Liver (tissue), 3 donors: ENCODE measurements around the gene ERP27.

Experiments used
- FOXA2 ChIP-seq: IDR thresholded peaks from 2 replicates; pipeline ENCODE4 v1.6.1; 2016; ENCODE audit warnings: antibody characterized with exemption
- HNF4A ChIP-seq, 2 donors: conservative IDR thresholded peaks; 2 replicates each; pipeline ENCODE4 v1.6.1; 2016; ENCODE audit warnings: antibody characterized with exemption in 2 of 2, mild to moderate bottlenecking in 2 of 2
- JUND ChIP-seq, 2 donors: IDR thresholded peaks; 2 replicates each; pipeline ENCODE4 v1.6.1; 2016; ENCODE audit warnings: antibody characterized with exemption in 2 of 2
- RAD21 ChIP-seq, 2 donors: IDR thresholded peaks; 2 replicates each; pipeline ENCODE4 v1.6.1; 2016; ENCODE audit warnings: antibody characterized with exemption in 2 of 2, mild to moderate bottlenecking in 2 of 2
- RXRA ChIP-seq, 2 donors: IDR thresholded peaks; 2 replicates each; pipeline ENCODE4 v1.6.1; 2017 to 2018; ENCODE audit warnings: antibody characterized with exemption in 2 of 2, mild to moderate bottlenecking in 1 of 2
- SP1 ChIP-seq: IDR thresholded peaks from 2 replicates; pipeline ENCODE4 v1.6.1; 2018; ENCODE audit warnings: antibody characterized with exemption, mild to moderate bottlenecking
- TAF1 ChIP-seq: conservative IDR thresholded peaks from 2 replicates; pipeline ENCODE4 v1.6.1; 2016; ENCODE audit warnings: antibody characterized with exemption, mild to moderate bottlenecking
- YY1 ChIP-seq: IDR thresholded peaks from 2 replicates; pipeline ENCODE4 v1.6.1; 2016; ENCODE audit warnings: antibody characterized with exemption, mild to moderate bottlenecking
- TF ChIP-seq, protein P1 (sequence below): IDR thresholded peaks from 2 replicates; pipeline ENCODE4 v1.6.1; 2016; ENCODE audit warnings: antibody characterized with exemption
- TF ChIP-seq, protein P2 (sequence below): fragments of 150-350 bp; IDR thresholded peaks from 2 replicates; pipeline ENCODE4 v1.5.1; 2017; ENCODE audit warnings: improper control_type of control experiment, low read depth, low read length; ENCODE audit not compliant: missing input control
- TF ChIP-seq, protein P3 (sequence below): IDR thresholded peaks from 2 replicates; pipeline ENCODE4 v1.6.1; 2016; ENCODE audit warnings: antibody characterized with exemption
- donor health status: healthy.
- donor health status: healthy.

DNA sequence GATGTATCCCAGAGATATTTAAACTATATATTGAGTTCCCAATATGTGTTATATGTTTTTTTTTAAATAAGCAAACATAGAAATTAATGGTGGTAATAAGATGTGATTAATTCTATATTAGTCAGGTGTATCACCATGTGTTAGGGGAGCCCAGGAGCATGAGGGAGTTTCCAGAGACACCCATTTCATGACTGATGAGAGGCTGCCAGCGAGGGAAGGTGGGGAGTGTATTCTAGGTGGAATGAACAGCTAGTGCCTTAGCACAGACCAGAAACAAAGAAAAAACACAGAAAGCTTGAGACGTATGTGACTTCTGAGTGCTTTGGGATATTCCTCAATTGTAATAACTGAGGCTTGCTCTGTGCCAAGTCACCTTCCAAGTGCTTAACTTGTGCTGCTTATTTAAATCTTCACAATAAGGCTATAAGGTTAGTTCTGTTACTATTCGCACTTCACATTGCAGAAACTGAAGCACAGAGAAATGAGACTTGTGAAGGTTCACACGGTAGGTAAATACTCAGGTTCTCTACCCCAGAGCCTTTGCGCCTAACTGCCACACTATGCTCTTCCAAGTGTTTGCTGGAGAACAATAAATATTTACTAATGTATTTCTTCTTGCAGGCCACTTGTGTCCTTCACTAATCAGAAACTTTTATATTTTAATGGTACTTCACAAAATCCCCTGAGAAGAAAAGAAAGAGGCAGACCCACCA lies 34.8 kb downstream of the ERP27 start:
- TF ChIP-seq, protein P1, sequence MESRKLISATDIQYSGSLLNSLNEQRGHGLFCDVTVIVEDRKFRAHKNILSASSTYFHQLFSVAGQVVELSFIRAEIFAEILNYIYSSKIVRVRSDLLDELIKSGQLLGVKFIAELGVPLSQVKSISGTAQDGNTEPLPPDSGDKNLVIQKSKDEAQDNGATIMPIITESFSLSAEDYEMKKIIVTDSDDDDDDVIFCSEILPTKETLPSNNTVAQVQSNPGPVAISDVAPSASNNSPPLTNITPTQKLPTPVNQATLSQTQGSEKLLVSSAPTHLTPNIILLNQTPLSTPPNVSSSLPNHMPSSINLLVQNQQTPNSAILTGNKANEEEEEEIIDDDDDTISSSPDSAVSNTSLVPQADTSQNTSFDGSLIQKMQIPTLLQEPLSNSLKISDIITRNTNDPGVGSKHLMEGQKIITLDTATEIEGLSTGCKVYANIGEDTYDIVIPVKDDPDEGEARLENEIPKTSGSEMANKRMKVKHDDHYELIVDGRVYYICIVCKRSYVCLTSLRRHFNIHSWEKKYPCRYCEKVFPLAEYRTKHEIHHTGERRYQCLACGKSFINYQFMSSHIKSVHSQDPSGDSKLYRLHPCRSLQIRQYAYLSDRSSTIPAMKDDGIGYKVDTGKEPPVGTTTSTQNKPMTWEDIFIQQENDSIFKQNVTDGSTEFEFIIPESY: no peak
- TF ChIP-seq, protein P2, sequence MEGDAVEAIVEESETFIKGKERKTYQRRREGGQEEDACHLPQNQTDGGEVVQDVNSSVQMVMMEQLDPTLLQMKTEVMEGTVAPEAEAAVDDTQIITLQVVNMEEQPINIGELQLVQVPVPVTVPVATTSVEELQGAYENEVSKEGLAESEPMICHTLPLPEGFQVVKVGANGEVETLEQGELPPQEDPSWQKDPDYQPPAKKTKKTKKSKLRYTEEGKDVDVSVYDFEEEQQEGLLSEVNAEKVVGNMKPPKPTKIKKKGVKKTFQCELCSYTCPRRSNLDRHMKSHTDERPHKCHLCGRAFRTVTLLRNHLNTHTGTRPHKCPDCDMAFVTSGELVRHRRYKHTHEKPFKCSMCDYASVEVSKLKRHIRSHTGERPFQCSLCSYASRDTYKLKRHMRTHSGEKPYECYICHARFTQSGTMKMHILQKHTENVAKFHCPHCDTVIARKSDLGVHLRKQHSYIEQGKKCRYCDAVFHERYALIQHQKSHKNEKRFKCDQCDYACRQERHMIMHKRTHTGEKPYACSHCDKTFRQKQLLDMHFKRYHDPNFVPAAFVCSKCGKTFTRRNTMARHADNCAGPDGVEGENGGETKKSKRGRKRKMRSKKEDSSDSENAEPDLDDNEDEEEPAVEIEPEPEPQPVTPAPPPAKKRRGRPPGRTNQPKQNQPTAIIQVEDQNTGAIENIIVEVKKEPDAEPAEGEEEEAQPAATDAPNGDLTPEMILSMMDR: no peak
- TF ChIP-seq JUND (IDR thresholded peaks at IDR 0.05): no peak
- TF ChIP-seq RXRA (IDR thresholded peaks at IDR 0.05): no peak
- TF ChIP-seq, protein P3, sequence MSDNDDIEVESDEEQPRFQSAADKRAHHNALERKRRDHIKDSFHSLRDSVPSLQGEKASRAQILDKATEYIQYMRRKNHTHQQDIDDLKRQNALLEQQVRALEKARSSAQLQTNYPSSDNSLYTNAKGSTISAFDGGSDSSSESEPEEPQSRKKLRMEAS: no peak
- no peak for TF ChIP-seq YY1
- TF ChIP-seq HNF4A (conservative IDR thresholded peaks at IDR 0.05): no peak
- no peak for TF ChIP-seq TAF1
- TF ChIP-seq SP1: no peak
- TF ChIP-seq FOXA2: no peak
- TF ChIP-seq RAD21 (IDR thresholded peaks at IDR 0.05): no peak
